Astrocyte (in vitro differentiated cells and primary cell): Measurements from ENCODE around the gene CDC42BPG. TPM values are rescaled to one million over a fixed set of nuclear protein-coding genes. Genes with fewer than 3 reads are reported as not detected.

Experiments used
- DNase-seq: peaks from one replicate; pipeline ENCODE4 v3.0.0-alpha.2; 2010; ENCODE audit warnings: low read depth
- FAIRE-seq: peaks from 2 replicates; lab custom pipeline; 2011; peaks lifted over from hg19 to GRCh38; lab: Jason Lieb, UNC
- H2AFZ ChIP-seq: 2 replicates; pipeline ENCODE4 v1.6.0; 2012; ENCODE audit warnings: low read depth, low read length, inconsistent platforms
- H3K27ac ChIP-seq: 2 replicates; pipeline ENCODE4 v1.5.1; 2011; ENCODE audit warnings: low read depth, low read length, inconsistent platforms
- H3K27me3 ChIP-seq: 2 replicates; pipeline ENCODE4 v1.6.0; 2011; ENCODE audit warnings: low read length, inconsistent platforms; ENCODE audit not compliant: insufficient read depth
- H3K36me3 ChIP-seq: 2 replicates; pipeline ENCODE4 v1.5.1; 2011; ENCODE audit warnings: low read length, inconsistent platforms; ENCODE audit not compliant: insufficient read depth
- H3K4me1 ChIP-seq: 2 replicates; pipeline ENCODE4 v1.5.1; 2011; ENCODE audit warnings: low read length, inconsistent platforms; ENCODE audit not compliant: insufficient read depth
- H3K4me2 ChIP-seq: 2 replicates; pipeline ENCODE4 v1.6.0; 2012; ENCODE audit warnings: low read length, inconsistent platforms
- H3K4me3 ChIP-seq: 2 replicates; pipeline ENCODE4 v1.5.1; 2011; ENCODE audit warnings: low read depth, mild to moderate bottlenecking, low read length, inconsistent platforms; ENCODE audit not compliant: insufficient read depth
- H3K79me2 ChIP-seq: 2 replicates; pipeline ENCODE4 v1.6.0; 2012; ENCODE audit warnings: mild to moderate bottlenecking, low read length, inconsistent platforms; ENCODE audit not compliant: insufficient read depth
- H3K9ac ChIP-seq: 2 replicates; pipeline ENCODE4 v1.6.0; 2012; ENCODE audit warnings: mild to moderate bottlenecking, low read length, inconsistent platforms
- H3K9me3 ChIP-seq: 2 replicates; pipeline ENCODE4 v1.5.1; 2012; ENCODE audit warnings: low read depth, mild to moderate bottlenecking, low read length, inconsistent platforms; ENCODE audit not compliant: insufficient read depth
- H4K20me1 ChIP-seq: 2 replicates; pipeline ENCODE4 v1.6.0; 2012; ENCODE audit warnings: low read length, inconsistent platforms; ENCODE audit not compliant: insufficient read depth
- H3K27ac Mint-ChIP-seq: one replicate; pipeline ENCODE4 v1.8.0; 2021; ENCODE audit warnings: mild to moderate bottlenecking, mixed read lengths; ENCODE audit not compliant: unreplicated experiment
- H3K27me3 Mint-ChIP-seq: one replicate; pipeline ENCODE4 v1.8.0; 2021; ENCODE audit warnings: low read depth, mixed read lengths; ENCODE audit not compliant: unreplicated experiment
- H3K36me3 Mint-ChIP-seq: one replicate; pipeline ENCODE4 v1.8.0; 2021; ENCODE audit warnings: low read depth, mixed read lengths; ENCODE audit not compliant: unreplicated experiment
- H3K4me1 Mint-ChIP-seq: one replicate; pipeline ENCODE4 v1.8.0; 2021; ENCODE audit warnings: low read depth, mixed read lengths; ENCODE audit not compliant: unreplicated experiment
- H3K4me3 Mint-ChIP-seq: one replicate; pipeline ENCODE4 v1.8.0; 2021; ENCODE audit warnings: mild to moderate bottlenecking, moderate library complexity, mixed read lengths; ENCODE audit not compliant: unreplicated experiment
- H3K9me3 Mint-ChIP-seq: one replicate; pipeline ENCODE4 v1.8.0; 2021; ENCODE audit warnings: mild to moderate bottlenecking, mixed read lengths; ENCODE audit not compliant: unreplicated experiment
- EZH2 ChIP-seq: IDR thresholded peaks from 2 replicates; pipeline ENCODE4 v1.6.1; 2012; ENCODE audit warnings: mild to moderate bottlenecking, low read length, inconsistent platforms; ENCODE audit not compliant: insufficient read depth
- total RNA-seq: library from RNA; stranded (reverse); gene quantifications from 2 replicates; pipeline ENCODE4 v1.2.1, GENCODE V29; 2021
- TF ChIP-seq, protein P1 (sequence below): IDR thresholded peaks from 2 replicates; pipeline ENCODE4 v1.5.1; 2011; ENCODE audit warnings: low read depth, mild to moderate bottlenecking, inconsistent platforms, low read length, moderate library complexity; ENCODE audit not compliant: insufficient read depth

Gene CDC42BPG
- total RNA-seq, 1 donor from 2014 or later, result 4.6 TPM

DNA sequence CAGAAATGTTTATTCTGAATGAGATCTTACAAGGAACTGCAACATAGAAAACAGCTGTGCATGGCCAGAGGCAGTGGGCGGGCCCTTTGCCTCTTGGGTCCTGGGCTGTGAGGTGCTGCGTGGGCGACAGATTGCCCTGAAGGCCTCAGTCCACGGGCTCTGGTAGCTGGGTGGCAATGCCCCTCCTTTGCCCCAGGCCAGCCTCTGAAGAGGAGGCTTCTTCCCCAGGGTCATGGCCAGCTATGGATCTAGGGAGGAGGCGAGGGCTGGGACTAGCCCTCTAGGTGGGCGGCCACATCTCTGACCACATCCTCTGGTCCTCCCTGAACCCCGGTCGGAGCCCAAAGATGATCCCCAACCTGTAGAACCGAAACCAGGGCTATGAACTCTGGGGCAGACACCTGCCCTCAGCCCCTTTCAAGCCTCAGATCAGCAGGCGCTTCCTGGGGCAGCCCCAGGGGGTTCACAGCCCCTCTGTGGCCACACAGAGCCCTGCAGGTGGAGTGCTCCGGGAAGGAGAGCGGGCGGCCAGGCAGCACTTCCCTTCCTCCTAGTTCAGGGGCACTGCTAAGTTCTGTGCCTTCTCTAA is 6.6 kb upstream of the CDC42BPG start:
- Mint-ChIP-seq H3K9me3 (no peaks in the 10 kb centered on the region), H3K4me1 (peaks cover 13% of the 10 kb centered on the region), H3K27me3 (no peaks in the 10 kb centered on the region), H3K4me3 (no peak overlapping the region), H3K27ac (peak overlapping the region; percentile 41), H3K36me3 (peaks cover 4% of the 10 kb centered on the region)
- DNase-seq, result no peak
- H3K79me2 ChIP-seq, result peaks cover 22% of the 10 kb centered on the region
- H3K4me3 ChIP-seq, result no peak overlapping the region
- no peaks in the 10 kb centered on the region for H3K27me3 ChIP-seq
- TF ChIP-seq, protein P1, sequence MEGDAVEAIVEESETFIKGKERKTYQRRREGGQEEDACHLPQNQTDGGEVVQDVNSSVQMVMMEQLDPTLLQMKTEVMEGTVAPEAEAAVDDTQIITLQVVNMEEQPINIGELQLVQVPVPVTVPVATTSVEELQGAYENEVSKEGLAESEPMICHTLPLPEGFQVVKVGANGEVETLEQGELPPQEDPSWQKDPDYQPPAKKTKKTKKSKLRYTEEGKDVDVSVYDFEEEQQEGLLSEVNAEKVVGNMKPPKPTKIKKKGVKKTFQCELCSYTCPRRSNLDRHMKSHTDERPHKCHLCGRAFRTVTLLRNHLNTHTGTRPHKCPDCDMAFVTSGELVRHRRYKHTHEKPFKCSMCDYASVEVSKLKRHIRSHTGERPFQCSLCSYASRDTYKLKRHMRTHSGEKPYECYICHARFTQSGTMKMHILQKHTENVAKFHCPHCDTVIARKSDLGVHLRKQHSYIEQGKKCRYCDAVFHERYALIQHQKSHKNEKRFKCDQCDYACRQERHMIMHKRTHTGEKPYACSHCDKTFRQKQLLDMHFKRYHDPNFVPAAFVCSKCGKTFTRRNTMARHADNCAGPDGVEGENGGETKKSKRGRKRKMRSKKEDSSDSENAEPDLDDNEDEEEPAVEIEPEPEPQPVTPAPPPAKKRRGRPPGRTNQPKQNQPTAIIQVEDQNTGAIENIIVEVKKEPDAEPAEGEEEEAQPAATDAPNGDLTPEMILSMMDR, result no peak
- no peak for TF ChIP-seq EZH2
- H3K27ac ChIP-seq, result no peak overlapping the region
- no peaks in the 10 kb centered on the region for H3K36me3 ChIP-seq
- no peak overlapping the region for H3K9ac ChIP-seq
- FAIRE-seq, result no peak
- no peak overlapping the region for H3K4me2 ChIP-seq
- no peak overlapping the region for H2AFZ ChIP-seq
- peaks cover 2% of the 10 kb centered on the region for H4K20me1 ChIP-seq
- no peaks in the 10 kb centered on the region for H3K9me3 ChIP-seq
- H3K4me1 ChIP-seq, result peaks cover 26% of the 10 kb centered on the region

- no peak for TF ChIP-seq EZH2
- TF ChIP-seq, protein P1, result no peak
- Histone ChIP-seq H3K79me2 (peaks cover 12% of the 10 kb centered on the region), H4K20me1 (no peaks in the 10 kb centered on the region), H3K9ac (no peak overlapping the region), H3K36me3 (no peaks in the 10 kb centered on the region), H3K9me3 (no peaks in the 10 kb centered on the region), H3K4me1 (peaks cover 13% of the 10 kb centered on the region), H2AFZ (no peak overlapping the region), H3K4me2 (no peak overlapping the region), H3K27ac (no peak overlapping the region), H3K27me3 (no peaks in the 10 kb centered on the region), H3K4me3 (no peak overlapping the region)
- FAIRE-seq (no peak), DNase-seq (no peak)
- H3K4me3 Mint-ChIP-seq, result no peak overlapping the region
- H3K4me1 Mint-ChIP-seq, result peaks cover 4% of the 10 kb centered on the region
- H3K27me3 Mint-ChIP-seq, result no peaks in the 10 kb centered on the region
- H3K36me3 Mint-ChIP-seq, result peaks cover 4% of the 10 kb centered on the region
- H3K27ac Mint-ChIP-seq, result no peak overlapping the region
- H3K9me3 Mint-ChIP-seq, result no peaks in the 10 kb centered on the region
Observed at GRCh38 chr11:64849598-64850356, 5.3 kb upstream of the CDC42BPG start.
